ENCODE results near the gene ZNF827. TPM values are rescaled to one million over a fixed set of nuclear protein-coding genes. Genes with fewer than 3 reads are reported as not detected.

ZNF827 gene
- total and polyA plus RNA-seq, 2 of the 13 experiments (the other 11 are each of a cell fraction or from before 2014, with no cell fraction given) = 2.8 TPM

DNA sequence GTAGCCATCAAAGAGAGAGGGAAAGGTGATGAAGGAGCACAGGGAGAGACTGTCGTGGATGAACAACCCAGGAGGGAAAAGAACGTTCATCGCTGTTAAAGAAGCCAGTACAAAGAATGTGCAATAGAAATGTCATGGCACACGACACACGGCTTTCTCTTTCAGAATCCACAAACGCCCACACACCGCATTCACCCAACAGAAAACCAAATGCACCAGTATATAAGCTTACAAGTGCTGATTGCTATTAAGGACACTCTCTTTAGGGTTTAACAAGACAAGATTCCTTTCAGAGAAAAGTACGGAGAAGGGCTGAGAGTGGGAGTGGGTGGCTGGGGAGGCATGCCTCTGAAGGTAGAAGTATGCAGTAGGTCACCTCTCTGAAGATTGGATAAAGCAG, 178.4 kb downstream of the ZNF827 start (continued):
- no peak for TF ChIP-seq SP140L (CRISPR knock-in tag; IDR thresholded peaks at IDR 0.05; ENCODE audit: borderline replicate concordance)
- TF ChIP-seq ZNF773 (CRISPR knock-in tag; IDR thresholded peaks at IDR 0.05; ENCODE audit: borderline replicate concordance) = no peak
- TF ChIP-seq HHEX (CRISPR knock-in tag; IDR thresholded peaks at IDR 0.05) = no peak
- TF ChIP-seq NFE2L1 (CRISPR knock-in tag; IDR thresholded peaks at IDR 0.05; ENCODE audit: borderline replicate concordance) = no peak
- no peak for TF ChIP-seq POLR2AphosphoS5 (IDR thresholded peaks at IDR 0.05; ENCODE audit: low read depth, low read length)
- no peak for TF ChIP-seq ISL2 (CRISPR knock-in tag; IDR thresholded peaks at IDR 0.05)
- no peak for TF ChIP-seq ZNF703 (CRISPR knock-in tag; IDR thresholded peaks at IDR 0.05; ENCODE audit: borderline replicate concordance)
- TF ChIP-seq, protein P1, sequence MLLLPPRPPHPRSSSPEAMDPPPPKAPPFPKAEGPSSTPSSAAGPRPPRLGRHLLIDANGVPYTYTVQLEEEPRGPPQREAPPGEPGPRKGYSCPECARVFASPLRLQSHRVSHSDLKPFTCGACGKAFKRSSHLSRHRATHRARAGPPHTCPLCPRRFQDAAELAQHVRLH (CRISPR knock-in tag; IDR thresholded peaks at IDR 0.05; ENCODE audit: borderline replicate concordance, low read depth) = no peak

DNA sequence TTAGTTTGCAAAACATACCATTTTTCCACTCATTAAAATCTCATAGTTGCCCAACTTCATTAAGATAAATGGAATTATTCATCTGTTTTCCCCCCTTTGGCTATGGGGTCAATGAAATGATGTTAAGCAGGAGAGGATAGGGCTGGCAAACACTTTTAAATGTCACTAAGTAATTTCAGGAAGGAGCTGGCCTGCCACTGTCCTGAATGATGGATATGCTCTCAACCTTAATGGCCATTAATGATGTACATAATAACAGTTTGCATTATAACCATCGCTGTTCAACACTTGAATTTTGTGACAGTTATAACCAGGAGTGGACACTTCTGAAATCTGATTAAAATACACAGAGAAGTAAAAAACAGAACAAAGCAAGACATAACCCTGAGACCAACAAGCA, 181.4 kb downstream of the ZNF827 start:
- H3K4me3 ChIP-seq (replicated peaks in 1 of 3; ENCODE audit: insufficient read depth in 1 of 3, low read depth in 2 of 3, low read length in 3 of 3) = no peak overlapping the region
- H3K4me1 ChIP-seq (ENCODE audit: insufficient read depth, low read length) = no peaks in the 10 kb centered on the region
- no peak overlapping the region for H3K9ac ChIP-seq (ENCODE audit: insufficient read depth, low read depth, low read length)
- no peaks in the 10 kb centered on the region; a peak in 1 of 5 replicates for H3K27me3 ChIP-seq (ENCODE audit: control insufficient read depth in 1 of 2, insufficient read depth in 2 of 2, low read length in 2 of 2)
- no peak for FAIRE-seq
- no peak overlapping the region for H2AFZ ChIP-seq (ENCODE audit: low read length)
- ChIA-PET POLR2A (no interaction called here), CTCF (ENCODE audit: low intra/inter-chr PET ratio, low total read pairs) (no interaction called here)
- peaks cover 5 to 15% of the 10 kb centered on the region in 2 experiments; a peak in 4 of 5 replicates for H3K36me3 ChIP-seq (replicated peaks in 1 of 2; ENCODE audit: control insufficient read depth in 1 of 2, insufficient read depth in 2 of 2, low read length in 2 of 2)
- H3K9me3 ChIP-seq (ENCODE audit: low read length) = no peaks in the 10 kb centered on the region
- ATAC-seq = no peak
- no peak overlapping the region for H3K27ac ChIP-seq (ENCODE audit: extremely low read length, insufficient read depth, low read length)
- DNase-seq (ENCODE audit: low spot score) = no peak
- intact Hi-C loops (cut with micrococcal nuclease; ENCODE audit: unreplicated experiment) (no loop called here), in situ Hi-C loops (cut with HindIII; ENCODE audit: extremely low pct_ligation_motif_present, low pct_unique_long_range_greater_than_20kb) (no loop called here)
- no TSS peak for BruUV-seq (replicated peaks)
- H3K4me2 ChIP-seq (ENCODE audit: low read depth, low read length) = no peak overlapping the region
- 97% methylated on average over 1 of the region's 1 CpG for WGBS (ENCODE audit: low lambda C conversion rate)
- H3K79me2 ChIP-seq (ENCODE audit: insufficient read depth, low read length) = no peaks in the 10 kb centered on the region
- no peaks in the 10 kb centered on the region for H4K20me1 ChIP-seq (ENCODE audit: insufficient read depth, low read length)
- no peak for TF ChIP-seq AGO1 (IDR thresholded peaks at IDR 0.05; ENCODE audit: low read depth, low read length, poor library complexity, severe bottlenecking)
- no peak for TF ChIP-seq PHF5A (CRISPR knock-in tag; IDR thresholded peaks at IDR 0.05; ENCODE audit: low read depth, unreplicated experiment)
- TF ChIP-seq ZNF558 (CRISPR knock-in tag; IDR thresholded peaks at IDR 0.05; ENCODE audit: borderline replicate concordance) = no peak
- TF ChIP-seq, protein P2, sequence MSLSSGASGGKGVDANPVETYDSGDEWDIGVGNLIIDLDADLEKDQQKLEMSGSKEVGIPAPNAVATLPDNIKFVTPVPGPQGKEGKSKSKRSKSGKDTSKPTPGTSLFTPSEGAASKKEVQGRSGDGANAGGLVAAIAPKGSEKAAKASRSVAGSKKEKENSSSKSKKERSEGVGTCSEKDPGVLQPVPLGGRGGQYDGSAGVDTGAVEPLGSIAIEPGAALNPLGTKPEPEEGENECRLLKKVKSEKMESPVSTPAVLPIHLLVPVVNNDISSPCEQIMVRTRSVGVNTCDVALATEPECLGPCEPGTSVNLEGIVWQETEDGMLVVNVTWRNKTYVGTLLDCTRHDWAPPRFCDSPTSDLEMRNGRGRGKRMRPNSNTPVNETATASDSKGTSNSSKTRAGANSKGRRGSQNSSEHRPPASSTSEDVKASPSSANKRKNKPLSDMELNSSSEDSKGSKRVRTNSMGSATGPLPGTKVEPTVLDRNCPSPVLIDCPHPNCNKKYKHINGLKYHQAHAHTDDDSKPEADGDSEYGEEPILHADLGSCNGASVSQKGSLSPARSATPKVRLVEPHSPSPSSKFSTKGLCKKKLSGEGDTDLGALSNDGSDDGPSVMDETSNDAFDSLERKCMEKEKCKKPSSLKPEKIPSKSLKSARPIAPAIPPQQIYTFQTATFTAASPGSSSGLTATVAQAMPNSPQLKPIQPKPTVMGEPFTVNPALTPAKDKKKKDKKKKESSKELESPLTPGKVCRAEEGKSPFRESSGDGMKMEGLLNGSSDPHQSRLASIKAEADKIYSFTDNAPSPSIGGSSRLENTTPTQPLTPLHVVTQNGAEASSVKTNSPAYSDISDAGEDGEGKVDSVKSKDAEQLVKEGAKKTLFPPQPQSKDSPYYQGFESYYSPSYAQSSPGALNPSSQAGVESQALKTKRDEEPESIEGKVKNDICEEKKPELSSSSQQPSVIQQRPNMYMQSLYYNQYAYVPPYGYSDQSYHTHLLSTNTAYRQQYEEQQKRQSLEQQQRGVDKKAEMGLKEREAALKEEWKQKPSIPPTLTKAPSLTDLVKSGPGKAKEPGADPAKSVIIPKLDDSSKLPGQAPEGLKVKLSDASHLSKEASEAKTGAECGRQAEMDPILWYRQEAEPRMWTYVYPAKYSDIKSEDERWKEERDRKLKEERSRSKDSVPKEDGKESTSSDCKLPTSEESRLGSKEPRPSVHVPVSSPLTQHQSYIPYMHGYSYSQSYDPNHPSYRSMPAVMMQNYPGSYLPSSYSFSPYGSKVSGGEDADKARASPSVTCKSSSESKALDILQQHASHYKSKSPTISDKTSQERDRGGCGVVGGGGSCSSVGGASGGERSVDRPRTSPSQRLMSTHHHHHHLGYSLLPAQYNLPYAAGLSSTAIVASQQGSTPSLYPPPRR (CRISPR knock-in tag; IDR thresholded peaks at IDR 0.05; ENCODE audit: borderline replicate concordance) = no peak
- TF ChIP-seq ONECUT2 (CRISPR knock-in tag; IDR thresholded peaks at IDR 0.05) = no peak
- TF ChIP-seq, protein P3, sequence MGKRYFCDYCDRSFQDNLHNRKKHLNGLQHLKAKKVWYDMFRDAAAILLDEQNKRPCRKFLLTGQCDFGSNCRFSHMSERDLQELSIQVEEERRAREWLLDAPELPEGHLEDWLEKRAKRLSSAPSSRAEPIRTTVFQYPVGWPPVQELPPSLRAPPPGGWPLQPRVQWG (CRISPR knock-in tag; IDR thresholded peaks at IDR 0.05; ENCODE audit: borderline replicate concordance, low read depth) = no peak
- TF ChIP-seq IKZF4 (CRISPR knock-in tag; IDR thresholded peaks at IDR 0.05; ENCODE audit: borderline replicate concordance, low read depth, not compliant biosample characterization) = no peak
- TF ChIP-seq, protein P4, sequence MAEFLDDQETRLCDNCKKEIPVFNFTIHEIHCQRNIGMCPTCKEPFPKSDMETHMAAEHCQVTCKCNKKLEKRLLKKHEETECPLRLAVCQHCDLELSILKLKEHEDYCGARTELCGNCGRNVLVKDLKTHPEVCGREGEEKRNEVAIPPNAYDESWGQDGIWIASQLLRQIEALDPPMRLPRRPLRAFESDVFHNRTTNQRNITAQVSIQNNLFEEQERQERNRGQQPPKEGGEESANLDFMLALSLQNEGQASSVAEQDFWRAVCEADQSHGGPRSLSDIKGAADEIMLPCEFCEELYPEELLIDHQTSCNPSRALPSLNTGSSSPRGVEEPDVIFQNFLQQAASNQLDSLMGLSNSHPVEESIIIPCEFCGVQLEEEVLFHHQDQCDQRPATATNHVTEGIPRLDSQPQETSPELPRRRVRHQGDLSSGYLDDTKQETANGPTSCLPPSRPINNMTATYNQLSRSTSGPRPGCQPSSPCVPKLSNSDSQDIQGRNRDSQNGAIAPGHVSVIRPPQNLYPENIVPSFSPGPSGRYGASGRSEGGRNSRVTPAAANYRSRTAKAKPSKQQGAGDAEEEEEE (CRISPR knock-in tag; IDR thresholded peaks at IDR 0.05; ENCODE audit: borderline replicate concordance) = no peak
- TF ChIP-seq NR1H2 (CRISPR knock-in tag; IDR thresholded peaks at IDR 0.05; ENCODE audit: borderline replicate concordance, low read depth) = no peak

Data from HepG2 (cell line).